DOHH2 (cell line): ENCODE results near the gene VMA21.

Experiments
- H3F3A ChIP-seq: fragments of 200-600 bp; sonication (generic), shearing (Covaris generic); 2 replicates; pipeline ENCODE4 v1.6.0; 2016; ENCODE audit warnings: antibody characterized with exemption, mild to moderate bottlenecking; ENCODE audit not compliant: control insufficient read depth, insufficient read depth
- H3K27ac ChIP-seq: fragments of 200-600 bp; sonication (generic); 2 replicates; pipeline ENCODE4 v1.5.1; 2014; ENCODE audit warnings: low read depth, mild to moderate bottlenecking, low read length, moderate library complexity
- H3K27me3 ChIP-seq: fragments of 200-600 bp; sonication (generic); 2 replicates; pipeline ENCODE4 v1.6.1; 2014; ENCODE audit warnings: mild to moderate bottlenecking, low read length, mixed read lengths; ENCODE audit not compliant: control insufficient read depth
- H3K36me3 ChIP-seq: fragments of 200-600 bp; sonication (generic); 2 replicates; pipeline ENCODE4 v1.6.1; 2014; ENCODE audit warnings: mild to moderate bottlenecking, low read length, moderate library complexity, mixed read lengths; ENCODE audit not compliant: control insufficient read depth
- H3K4me1 ChIP-seq: fragments of 200-600 bp; sonication (generic); 2 replicates; pipeline ENCODE4 v1.6.1; 2014; ENCODE audit warnings: mild to moderate bottlenecking, low read length, mixed read lengths; ENCODE audit not compliant: control insufficient read depth
- H3K4me2 ChIP-seq: fragments of 200-600 bp; sonication (generic); 2 replicates; pipeline ENCODE4 v1.6.0; 2014; ENCODE audit warnings: mild to moderate bottlenecking, low read length, moderate library complexity
- H3K4me3 ChIP-seq: fragments of 200-600 bp; sonication (generic); 2 replicates; pipeline ENCODE4 v1.5.1; 2014; ENCODE audit warnings: mild to moderate bottlenecking, low read length, mixed read lengths
- H3K79me2 ChIP-seq: fragments of 200-600 bp; sonication (generic); 2 replicates; pipeline ENCODE4 v1.6.1; 2014; ENCODE audit warnings: mild to moderate bottlenecking, low read length, mixed read lengths; ENCODE audit not compliant: control insufficient read depth
- H3K9me2 ChIP-seq: fragments of 200-600 bp; sonication (generic); replicated peaks from 2 replicates; pipeline ENCODE4 v1.6.1; 2014; ENCODE audit warnings: mild to moderate bottlenecking, low read length, mixed read lengths; ENCODE audit not compliant: control insufficient read depth
- H3K9me3 ChIP-seq: fragments of 200-600 bp; sonication (generic); 2 replicates; pipeline ENCODE4 v1.6.1; 2014; ENCODE audit warnings: antibody characterized with exemption, low read length, mixed read lengths; ENCODE audit not compliant: control insufficient read depth, insufficient read depth
- H4K20me1 ChIP-seq: fragments of 200-600 bp; sonication (generic); 2 replicates; pipeline ENCODE4 v1.6.0; 2014; ENCODE audit warnings: low read depth, mild to moderate bottlenecking, antibody characterized with exemption, low read length, moderate library complexity; ENCODE audit not compliant: control insufficient read depth, insufficient read depth
- CTCF ChIP-seq: fragments of 200-600 bp; sonication (generic); IDR thresholded peaks from one replicate; pipeline ENCODE4 v1.5.1; 2014; ENCODE audit warnings: antibody characterized with exemption, mild to moderate bottlenecking, low read depth, low read length; ENCODE audit not compliant: poor library complexity, severe bottlenecking
- EZH2phosphoT487 ChIP-seq: fragments of 200-600 bp; sonication (generic); IDR thresholded peaks from 2 replicates; pipeline ENCODE4 v1.6.1; 2017; ENCODE audit warnings: borderline replicate concordance, mild to moderate bottlenecking, antibody characterized with exemption, low read length, moderate library complexity, mixed read lengths

The VMA21 gene

GRCh38 chrX:151397741-151398070, 700 bp downstream of the VMA21 start:
- Histone ChIP-seq H3K36me3 (peaks cover 37% of the 10 kb centered on the region), H4K20me1 (peaks cover 20% of the 10 kb centered on the region; the same call in 1 of the 2 replicates), H3K4me2 (peak overlapping the region; percentile 72), H3K4me3 (peak overlapping the region; percentile 77), H3K4me1 (peaks cover 44% of the 10 kb centered on the region), H3K9me3 (no peaks in the 10 kb centered on the region), H3K9me2 (no peaks in the 10 kb centered on the region), H3K79me2 (peaks cover 73% of the 10 kb centered on the region), H3K27ac (peak overlapping the region; percentile 87), H3F3A (no peaks in the 10 kb centered on the region), H3K27me3 (no peaks in the 10 kb centered on the region)
- TF ChIP-seq EZH2phosphoT487 (no peak), CTCF (no peak)

GRCh38 chrX:151398346-151398745, 1.3 kb downstream of the VMA21 start:
- H3K4me3 ChIP-seq: peak overlapping the region; percentile 77
- no peak overlapping the region for H3K27ac ChIP-seq

GRCh38 chrX:151402719-151403390, 5.8 kb downstream of the VMA21 start:
- peaks cover 24% of the 10 kb centered on the region for H3K4me1 ChIP-seq
- H3K4me2 ChIP-seq: no peak overlapping the region
- H3K9me3 ChIP-seq: no peaks in the 10 kb centered on the region
- H4K20me1 ChIP-seq: peaks cover 24% of the 10 kb centered on the region; the same call in 1 of the 2 replicates
- H3K4me3 ChIP-seq: no peak overlapping the region
- no peaks in the 10 kb centered on the region for H3K27me3 ChIP-seq
- TF ChIP-seq CTCF (no peak), EZH2phosphoT487 (no peak)
- no peaks in the 10 kb centered on the region for H3F3A ChIP-seq
- H3K36me3 ChIP-seq: peaks cover 61% of the 10 kb centered on the region
- peaks cover 82% of the 10 kb centered on the region for H3K79me2 ChIP-seq
- H3K9me2 ChIP-seq: no peaks in the 10 kb centered on the region
- no peak overlapping the region for H3K27ac ChIP-seq

More at GRCh38 chrX:151398346-151398745, 1.3 kb downstream of the VMA21 start:
- H4K20me1 ChIP-seq: peaks cover 24% of the 10 kb centered on the region; the same call in 1 of the 2 replicates
- H3K9me3 ChIP-seq: no peaks in the 10 kb centered on the region
- H3K27me3 ChIP-seq: no peaks in the 10 kb centered on the region
- TF ChIP-seq EZH2phosphoT487 (no peak), CTCF (no peak)
- H3K4me2 ChIP-seq: peak overlapping the region; percentile 72
- peaks cover 41% of the 10 kb centered on the region for H3K36me3 ChIP-seq
- no peaks in the 10 kb centered on the region for H3F3A ChIP-seq
- H3K9me2 ChIP-seq: no peaks in the 10 kb centered on the region
- H3K4me1 ChIP-seq: peaks cover 41% of the 10 kb centered on the region
- peaks cover 80% of the 10 kb centered on the region for H3K79me2 ChIP-seq
